ENCODE data around the gene CLDN16. TPM values are rescaled to one million over a fixed set of nuclear protein-coding genes. Genes with fewer than 3 reads are reported as not detected.

The CLDN16 gene
- polyA plus RNA-seq, 3 donors: not detected

DNA sequence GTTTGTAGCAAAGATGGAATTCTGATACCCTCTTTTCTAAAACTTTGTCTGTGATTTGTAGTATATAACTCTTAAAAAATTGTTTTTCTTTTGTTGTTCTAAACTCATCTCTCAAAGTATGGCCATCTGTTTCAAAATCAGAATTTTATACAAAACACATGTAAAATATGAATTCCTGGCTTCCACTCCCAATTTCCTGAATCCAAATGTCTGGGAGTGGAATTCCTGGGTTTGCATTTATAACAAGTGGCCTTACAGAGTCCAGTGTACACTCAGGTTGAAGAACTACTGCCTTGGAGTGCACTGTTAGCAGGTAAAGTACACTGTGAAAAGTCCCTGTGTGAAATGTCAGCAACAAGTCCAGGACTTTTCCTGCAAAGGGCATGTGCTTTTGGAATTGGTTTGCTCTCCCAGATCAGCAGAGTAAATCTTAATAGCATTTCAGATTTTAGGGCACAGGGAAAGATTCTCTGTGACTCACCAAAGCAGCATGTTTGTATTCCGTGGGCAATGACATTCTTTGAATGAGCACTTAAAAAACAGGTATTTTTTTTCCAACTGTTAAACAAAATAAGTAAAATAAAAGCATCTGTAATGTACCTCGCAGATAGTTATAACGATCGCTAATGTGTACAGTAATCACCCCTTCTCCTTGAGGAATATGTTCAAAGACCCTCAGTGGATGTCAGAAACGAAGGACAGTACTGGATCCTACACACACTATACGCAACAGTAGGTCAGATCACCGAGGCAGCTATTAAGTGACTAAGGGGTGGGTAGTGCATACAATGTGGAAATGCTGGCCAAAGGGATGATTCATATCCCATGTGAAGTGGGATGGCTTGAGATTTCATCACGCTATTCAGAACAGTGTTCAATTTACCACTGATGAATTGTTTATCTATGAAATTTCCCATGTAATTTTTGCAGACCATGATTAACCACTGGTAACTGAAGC is 2.0 kb upstream of the CLDN16 start:
- TF ChIP-seq, protein P1, sequence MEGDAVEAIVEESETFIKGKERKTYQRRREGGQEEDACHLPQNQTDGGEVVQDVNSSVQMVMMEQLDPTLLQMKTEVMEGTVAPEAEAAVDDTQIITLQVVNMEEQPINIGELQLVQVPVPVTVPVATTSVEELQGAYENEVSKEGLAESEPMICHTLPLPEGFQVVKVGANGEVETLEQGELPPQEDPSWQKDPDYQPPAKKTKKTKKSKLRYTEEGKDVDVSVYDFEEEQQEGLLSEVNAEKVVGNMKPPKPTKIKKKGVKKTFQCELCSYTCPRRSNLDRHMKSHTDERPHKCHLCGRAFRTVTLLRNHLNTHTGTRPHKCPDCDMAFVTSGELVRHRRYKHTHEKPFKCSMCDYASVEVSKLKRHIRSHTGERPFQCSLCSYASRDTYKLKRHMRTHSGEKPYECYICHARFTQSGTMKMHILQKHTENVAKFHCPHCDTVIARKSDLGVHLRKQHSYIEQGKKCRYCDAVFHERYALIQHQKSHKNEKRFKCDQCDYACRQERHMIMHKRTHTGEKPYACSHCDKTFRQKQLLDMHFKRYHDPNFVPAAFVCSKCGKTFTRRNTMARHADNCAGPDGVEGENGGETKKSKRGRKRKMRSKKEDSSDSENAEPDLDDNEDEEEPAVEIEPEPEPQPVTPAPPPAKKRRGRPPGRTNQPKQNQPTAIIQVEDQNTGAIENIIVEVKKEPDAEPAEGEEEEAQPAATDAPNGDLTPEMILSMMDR (IDR thresholded peaks at IDR 0.05): no peak
- no peak overlapping the region for H3K4me3 Mint-ChIP-seq
- H3K9me3 Mint-ChIP-seq: no peaks in the 10 kb centered on the region
- H3K27ac Mint-ChIP-seq: no peak overlapping the region
- no peaks in the 10 kb centered on the region for H3K27me3 ChIP-seq (ENCODE audit: control insufficient read depth in 2 of 2, insufficient read depth in 2 of 2, low read length in 2 of 2)
- no peak overlapping the region for H3K27ac ChIP-seq (ENCODE audit: low read depth in 1 of 2, low read length in 2 of 2)
- H2AFZ ChIP-seq (ENCODE audit: insufficient read depth, low read depth, low read length, poor library complexity, severe bottlenecking): no peak overlapping the region
- H3K4me3 ChIP-seq (replicated peaks in 1 of 3; ENCODE audit: low read depth in 2 of 3, low read length in 3 of 3): no peak overlapping the region
- intact Hi-C loops (cut with micrococcal nuclease): no loop called here
- H3K79me2 ChIP-seq (ENCODE audit: insufficient read depth, low read length): no peaks in the 10 kb centered on the region
- no peak overlapping the region for H3K4me2 ChIP-seq (replicated peaks; ENCODE audit: extremely low read depth, low read length, poor library complexity, severe bottlenecking)
- no peaks in the 10 kb centered on the region for H3K4me1 ChIP-seq (ENCODE audit: control insufficient read depth in 1 of 2, insufficient read depth in 2 of 2, low read length in 2 of 2)
- H3K36me3 ChIP-seq (replicated peaks in 1 of 2; ENCODE audit: control insufficient read depth in 1 of 2, insufficient read depth in 2 of 2, low read length in 2 of 2): no peaks in the 10 kb centered on the region
- no peaks in the 10 kb centered on the region for H3K36me3 Mint-ChIP-seq
- DNase-seq: no peak
- peaks cover 0 to 3% (median 1%) of the 10 kb centered on the region in 3 donors for H3K27me3 Mint-ChIP-seq (ENCODE audit: low read depth in 3 of 3)
- no peaks in the 10 kb centered on the region for H4K20me1 ChIP-seq (ENCODE audit: insufficient read depth, low read length)
- H3K9ac ChIP-seq (ENCODE audit: insufficient read depth, low read length, poor library complexity, severe bottlenecking): no peak overlapping the region
- no CpG with 5 or more reads among the region's 8 CpGs for WGBS (ENCODE audit: insufficient coverage)
- H3K9me3 ChIP-seq (replicated peaks in 1 of 2; ENCODE audit: control insufficient read depth in 1 of 2, insufficient read depth in 1 of 2, low read length in 2 of 2): no peaks in the 10 kb centered on the region
- no peaks in the 10 kb centered on the region for H3K4me1 Mint-ChIP-seq

DNA sequence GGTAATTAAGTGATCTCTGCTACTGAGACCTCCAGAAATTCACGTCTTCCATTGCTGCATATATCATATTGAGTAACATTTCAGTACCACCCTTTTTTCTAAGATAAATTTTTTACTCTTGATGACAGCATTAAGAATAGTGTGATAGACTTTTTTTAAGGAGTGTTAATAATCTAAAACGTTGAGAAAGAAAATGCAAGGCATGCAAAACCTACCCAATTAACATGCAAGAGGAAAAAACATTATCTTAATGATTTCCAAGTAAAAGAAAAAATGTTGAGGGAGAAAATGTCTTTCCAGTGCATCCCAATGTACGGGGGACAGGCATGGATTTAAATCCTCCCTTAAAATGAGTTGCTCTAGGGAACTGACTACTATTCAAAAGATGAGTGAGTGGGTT is 740 bp downstream of the CLDN16 start:
- no peak overlapping the region for H3K4me3 Mint-ChIP-seq
- H3K4me3 ChIP-seq (replicated peaks in 1 of 3; ENCODE audit: low read depth in 2 of 3, low read length in 3 of 3): no peak overlapping the region
- no peak overlapping the region for H3K9ac ChIP-seq (ENCODE audit: insufficient read depth, low read length, poor library complexity, severe bottlenecking)
- H3K9me3 ChIP-seq (replicated peaks in 1 of 2; ENCODE audit: control insufficient read depth in 1 of 2, insufficient read depth in 1 of 2, low read length in 2 of 2): no peaks in the 10 kb centered on the region
- H3K27ac ChIP-seq (ENCODE audit: low read depth in 1 of 2, low read length in 2 of 2): no peak overlapping the region
- no peaks in the 10 kb centered on the region for H3K79me2 ChIP-seq (ENCODE audit: insufficient read depth, low read length)
- no peaks in the 10 kb centered on the region for H3K4me1 ChIP-seq (ENCODE audit: control insufficient read depth in 1 of 2, insufficient read depth in 2 of 2, low read length in 2 of 2)
- no peak for DNase-seq
- WGBS (ENCODE audit: insufficient coverage): no CpG with 5 or more reads among the region's 3 CpGs
- no peaks in the 10 kb centered on the region for H3K36me3 Mint-ChIP-seq
- peaks cover 0 to 3% (median 1%) of the 10 kb centered on the region in 3 donors for H3K27me3 Mint-ChIP-seq (ENCODE audit: low read depth in 3 of 3)
- no peaks in the 10 kb centered on the region for H4K20me1 ChIP-seq (ENCODE audit: insufficient read depth, low read length)
- H3K4me2 ChIP-seq (replicated peaks; ENCODE audit: extremely low read depth, low read length, poor library complexity, severe bottlenecking): no peak overlapping the region
- H3K36me3 ChIP-seq (replicated peaks in 1 of 2; ENCODE audit: control insufficient read depth in 1 of 2, insufficient read depth in 2 of 2, low read length in 2 of 2): no peaks in the 10 kb centered on the region
- H3K27ac Mint-ChIP-seq: no peak overlapping the region
- intact Hi-C loops (cut with micrococcal nuclease): no loop called here
- H3K9me3 Mint-ChIP-seq: no peaks in the 10 kb centered on the region
- H2AFZ ChIP-seq (ENCODE audit: insufficient read depth, low read depth, low read length, poor library complexity, severe bottlenecking): no peak overlapping the region
- H3K4me1 Mint-ChIP-seq: no peaks in the 10 kb centered on the region
- no peaks in the 10 kb centered on the region for H3K27me3 ChIP-seq (ENCODE audit: control insufficient read depth in 2 of 2, insufficient read depth in 2 of 2, low read length in 2 of 2)
- TF ChIP-seq, protein P1 (IDR thresholded peaks at IDR 0.05): no peak
